G401.6 (cell line): ENCODE results near the gene PCK1.

ENCODE experiments used
- FAIRE-seq: peaks from 2 replicates; lab custom pipeline; 2012; peaks lifted over from hg19 to GRCh38; lab: Jason Lieb, UNC

Gene PCK1

DNA sequence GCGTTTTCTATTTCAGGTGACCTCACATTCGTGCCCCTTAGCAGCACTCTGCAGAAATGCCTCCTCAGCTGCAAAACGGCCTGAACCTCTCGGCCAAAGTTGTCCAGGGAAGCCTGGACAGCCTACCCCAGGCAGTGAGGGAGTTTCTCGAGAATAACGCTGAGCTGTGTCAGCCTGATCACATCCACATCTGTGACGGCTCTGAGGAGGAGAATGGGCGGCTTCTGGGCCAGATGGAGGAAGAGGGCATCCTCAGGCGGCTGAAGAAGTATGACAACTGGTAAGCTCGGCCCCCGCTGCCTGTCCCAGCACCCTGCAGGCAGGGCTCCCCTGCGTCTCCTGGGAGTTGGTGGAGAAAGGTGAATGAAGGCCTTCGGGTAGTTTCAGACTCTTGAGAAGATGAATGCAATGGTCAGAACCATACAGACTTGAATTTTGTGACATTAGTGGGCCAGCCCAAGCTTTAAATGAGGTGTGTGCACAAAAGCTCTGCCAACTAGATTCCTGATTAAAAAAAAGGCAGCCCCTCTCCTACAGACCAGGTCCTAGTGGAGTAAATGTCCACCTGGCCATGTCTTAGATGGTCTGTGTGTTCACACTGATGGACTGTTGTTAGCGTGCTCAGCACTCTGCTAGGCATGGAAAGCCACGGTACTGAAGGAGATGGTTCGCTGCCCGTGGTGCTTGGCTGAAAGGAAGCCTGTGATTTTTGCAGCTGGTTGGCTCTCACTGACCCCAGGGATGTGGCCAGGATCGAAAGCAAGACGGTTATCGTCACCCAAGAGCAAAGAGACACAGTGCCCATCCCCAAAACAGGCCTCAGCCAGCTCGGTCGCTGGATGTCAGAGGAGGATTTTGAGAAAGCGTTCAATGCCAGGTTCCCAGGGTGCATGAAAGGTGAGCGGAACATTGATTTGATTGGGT, 708 bp downstream of the PCK1 start:
- FAIRE-seq: no peak

DNA sequence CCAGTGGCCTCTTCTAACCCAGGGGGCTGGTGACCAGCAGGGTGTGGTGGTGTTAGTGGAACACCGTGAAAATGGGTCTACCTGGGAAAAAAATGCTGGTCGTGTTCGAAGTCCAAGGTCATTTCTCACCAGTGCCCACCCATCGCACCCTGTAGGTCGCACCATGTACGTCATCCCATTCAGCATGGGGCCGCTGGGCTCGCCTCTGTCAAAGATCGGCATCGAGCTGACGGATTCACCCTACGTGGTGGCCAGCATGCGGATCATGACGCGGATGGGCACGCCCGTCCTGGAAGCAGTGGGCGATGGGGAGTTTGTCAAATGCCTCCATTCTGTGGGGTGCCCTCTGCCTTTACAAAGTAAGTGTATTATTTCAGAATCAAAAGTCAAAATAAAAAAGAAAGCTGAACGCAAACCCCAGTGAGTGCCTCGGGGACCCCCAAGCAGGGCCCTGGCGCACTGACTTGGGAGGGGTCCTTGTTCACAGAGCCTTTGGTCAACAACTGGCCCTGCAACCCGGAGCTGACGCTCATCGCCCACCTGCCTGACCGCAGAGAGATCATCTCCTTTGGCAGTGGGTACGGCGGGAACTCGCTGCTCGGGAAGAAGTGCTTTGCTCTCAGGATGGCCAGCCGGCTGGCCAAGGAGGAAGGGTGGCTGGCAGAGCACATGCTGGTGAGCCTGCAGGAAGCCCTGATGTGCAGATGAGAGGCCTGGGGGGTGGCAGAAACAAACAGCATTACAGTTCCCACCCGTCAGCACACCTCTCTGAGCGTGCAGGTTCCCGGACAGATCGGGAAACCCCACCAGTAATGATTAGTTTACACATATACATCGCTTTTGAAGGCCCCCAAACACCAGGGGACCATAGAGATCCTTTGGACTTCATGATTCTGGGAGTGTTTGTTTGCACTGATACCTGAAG, 1.9 kb downstream of the PCK1 start:
- FAIRE-seq: no peak

DNA sequence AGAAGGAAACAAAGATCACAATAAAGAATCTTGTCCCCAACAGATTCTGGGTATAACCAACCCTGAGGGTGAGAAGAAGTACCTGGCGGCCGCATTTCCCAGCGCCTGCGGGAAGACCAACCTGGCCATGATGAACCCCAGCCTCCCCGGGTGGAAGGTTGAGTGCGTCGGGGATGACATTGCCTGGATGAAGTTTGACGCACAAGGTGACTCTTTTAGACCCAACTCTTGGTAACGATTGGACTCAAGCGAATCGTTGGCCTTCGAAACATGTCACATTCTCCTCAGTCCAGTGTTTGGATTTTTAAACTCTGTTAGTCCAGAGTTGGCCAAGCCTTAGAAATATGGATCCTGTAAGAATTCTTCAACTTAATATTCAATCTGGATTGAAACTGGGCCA, 2.6 kb downstream of the PCK1 start:
- FAIRE-seq: no peak

DNA sequence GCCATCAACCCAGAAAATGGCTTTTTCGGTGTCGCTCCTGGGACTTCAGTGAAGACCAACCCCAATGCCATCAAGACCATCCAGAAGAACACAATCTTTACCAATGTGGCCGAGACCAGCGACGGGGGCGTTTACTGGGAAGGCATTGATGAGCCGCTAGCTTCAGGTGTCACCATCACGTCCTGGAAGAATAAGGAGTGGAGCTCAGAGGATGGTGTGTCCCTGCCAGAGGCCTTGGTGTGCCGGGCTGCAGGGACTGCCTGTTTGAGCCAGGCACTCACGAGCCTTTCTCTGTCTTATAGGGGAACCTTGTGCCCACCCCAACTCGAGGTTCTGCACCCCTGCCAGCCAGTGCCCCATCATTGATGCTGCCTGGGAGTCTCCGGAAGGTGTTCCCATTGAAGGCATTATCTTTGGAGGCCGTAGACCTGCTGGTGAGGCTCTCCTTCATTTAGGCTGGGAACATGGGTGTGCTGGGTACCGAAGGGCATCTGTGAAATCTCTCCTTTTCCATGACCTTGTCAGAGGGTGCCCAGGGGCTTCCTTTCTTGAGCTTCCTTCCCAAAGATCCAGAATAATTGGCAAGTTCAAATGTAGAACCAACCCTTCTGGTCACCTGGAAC, 3.4 kb downstream of the PCK1 start:
- FAIRE-seq: no peak

DNA sequence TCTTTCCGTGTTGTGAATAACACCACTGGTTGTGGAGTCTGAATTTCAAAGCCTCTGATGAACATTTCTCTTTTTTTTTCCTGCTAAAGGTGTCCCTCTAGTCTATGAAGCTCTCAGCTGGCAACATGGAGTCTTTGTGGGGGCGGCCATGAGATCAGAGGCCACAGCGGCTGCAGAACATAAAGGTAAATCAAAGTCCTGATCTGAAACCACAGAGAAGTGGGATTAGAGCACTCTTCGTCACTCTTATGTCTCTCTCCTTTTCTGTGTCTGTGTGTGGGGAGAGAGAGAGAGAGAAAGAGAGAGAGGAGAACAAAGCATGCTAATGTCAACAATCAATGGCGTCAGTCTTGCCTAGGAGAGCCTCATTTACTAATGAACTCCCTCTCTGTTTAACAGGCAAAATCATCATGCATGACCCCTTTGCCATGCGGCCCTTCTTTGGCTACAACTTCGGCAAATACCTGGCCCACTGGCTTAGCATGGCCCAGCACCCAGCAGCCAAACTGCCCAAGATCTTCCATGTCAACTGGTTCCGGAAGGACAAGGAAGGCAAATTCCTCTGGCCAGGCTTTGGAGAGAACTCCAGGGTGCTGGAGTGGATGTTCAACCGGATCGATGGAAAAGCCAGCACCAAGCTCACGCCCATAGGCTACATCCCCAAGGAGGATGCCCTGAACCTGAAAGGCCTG, 4.2 kb downstream of the PCK1 start:
- no peak for FAIRE-seq

DNA sequence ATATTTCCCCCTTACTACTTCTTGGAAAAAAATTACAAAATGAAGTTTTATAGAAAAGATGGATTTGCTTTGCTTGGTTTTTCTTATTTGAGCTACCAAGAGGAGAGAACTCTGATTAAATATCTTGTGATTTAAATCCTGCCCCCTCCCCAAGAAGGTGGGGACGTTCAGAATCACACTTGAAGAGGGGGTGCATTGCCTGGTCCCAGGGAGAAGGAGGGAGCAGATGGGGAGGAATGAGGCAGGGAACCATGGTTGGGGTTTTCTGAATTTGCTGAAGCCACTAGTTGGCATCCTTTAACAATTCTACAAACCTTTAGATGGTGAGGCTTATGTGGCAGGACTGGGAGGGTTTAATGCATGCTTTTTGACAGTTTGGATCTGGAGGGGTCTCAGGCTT, 5.5 kb downstream of the PCK1 start:
- FAIRE-seq: no peak

DNA sequence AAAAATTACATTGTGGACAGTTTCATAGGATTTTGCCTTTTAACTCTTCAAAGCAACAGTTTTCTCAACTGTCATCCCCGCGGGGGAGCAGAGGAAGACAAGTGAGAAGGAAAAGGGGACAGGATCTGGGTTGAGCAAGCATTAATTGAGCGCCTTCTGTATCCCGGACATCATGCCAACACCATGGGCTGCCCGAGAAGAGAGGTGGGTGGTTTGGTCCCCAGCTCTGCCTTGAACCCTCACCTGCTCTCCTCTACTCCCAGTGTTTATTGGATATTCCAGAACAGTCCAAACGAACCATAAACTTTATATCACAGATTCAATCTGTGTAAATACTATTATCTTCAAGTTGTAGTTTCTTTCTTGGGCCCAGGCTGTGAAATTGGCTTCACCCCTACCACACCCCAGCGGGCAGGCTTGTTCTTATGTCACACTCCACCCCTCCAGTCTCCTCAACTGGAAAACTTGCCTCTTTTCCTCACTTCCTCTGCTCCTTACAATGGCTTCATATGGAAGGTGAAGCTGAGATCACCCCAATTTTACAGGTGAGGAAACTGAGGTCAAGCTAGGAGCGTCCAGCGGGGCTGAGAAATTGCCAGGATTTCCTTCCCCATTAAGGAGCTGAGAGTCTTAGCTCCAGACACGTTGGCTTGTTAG, 6.0 kb downstream of the PCK1 start:
- FAIRE-seq: no peak

DNA sequence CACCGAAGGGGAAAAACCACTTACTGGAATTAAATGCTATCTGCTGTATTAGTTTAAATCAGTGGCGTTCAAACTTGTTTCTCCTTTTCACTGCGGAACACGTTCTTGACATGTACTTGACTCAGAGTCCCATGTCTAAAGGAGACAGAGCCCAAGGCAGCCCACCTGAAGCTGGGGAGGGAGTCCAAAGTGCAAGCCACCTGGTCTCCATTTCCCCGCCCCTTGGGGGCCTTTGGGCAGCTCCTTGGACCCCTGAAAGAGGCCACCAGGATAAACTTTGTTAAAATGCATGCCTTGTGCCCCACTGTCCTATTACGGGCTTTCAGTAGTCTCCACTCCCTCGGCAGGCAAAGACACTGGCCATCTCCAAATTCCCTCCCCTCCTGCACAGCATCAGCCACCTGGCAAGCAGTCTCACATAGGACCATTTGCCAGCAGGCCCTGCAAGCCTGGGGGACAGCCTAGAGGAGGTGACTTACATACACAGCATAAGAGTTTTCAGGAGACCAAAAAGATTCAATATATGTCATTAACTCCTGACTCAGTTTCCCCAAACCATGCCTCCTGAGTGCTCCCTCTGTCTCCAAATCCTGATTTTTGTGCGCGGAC, 6.7 kb downstream of the PCK1 start:
- FAIRE-seq: no peak

DNA sequence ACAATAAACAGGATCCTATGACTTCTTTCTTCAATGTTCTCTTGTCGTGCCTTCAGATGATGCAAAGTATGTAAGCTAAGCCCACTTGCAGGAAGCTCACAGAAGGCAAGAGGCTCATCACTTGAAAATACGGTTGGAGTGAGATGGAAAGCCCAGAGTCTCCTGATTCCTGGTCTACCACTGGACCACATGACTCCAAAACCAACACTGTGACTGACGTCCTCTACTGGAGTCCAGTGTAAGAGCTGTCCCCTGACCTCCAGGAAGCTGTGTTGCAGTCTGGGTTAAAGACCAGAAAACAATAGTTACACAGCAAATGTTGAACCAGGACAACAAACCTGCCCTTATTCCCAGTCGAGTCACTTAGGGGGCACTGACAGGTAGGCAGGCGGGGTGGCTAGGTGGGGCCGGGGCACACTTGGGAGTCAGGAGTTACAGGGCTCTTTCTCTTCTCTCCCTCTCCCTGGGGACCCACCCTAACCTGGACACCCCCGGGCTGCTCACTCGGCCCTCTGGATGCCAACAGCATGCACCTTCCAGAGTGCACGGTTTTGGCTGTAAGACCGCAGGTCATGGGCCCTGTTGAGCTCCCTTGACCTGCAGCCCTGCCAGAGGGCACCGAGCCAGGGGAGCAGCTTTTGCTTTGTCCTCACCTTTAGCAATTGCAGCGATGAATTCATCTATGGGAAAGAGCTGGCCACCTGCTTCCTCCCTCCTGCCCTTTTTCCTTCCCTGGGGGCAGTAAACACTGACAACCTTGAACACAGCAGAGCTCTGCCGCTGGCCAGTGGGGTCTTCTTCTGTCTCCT, 7.4 kb downstream of the PCK1 start:
- FAIRE-seq: no peak

DNA sequence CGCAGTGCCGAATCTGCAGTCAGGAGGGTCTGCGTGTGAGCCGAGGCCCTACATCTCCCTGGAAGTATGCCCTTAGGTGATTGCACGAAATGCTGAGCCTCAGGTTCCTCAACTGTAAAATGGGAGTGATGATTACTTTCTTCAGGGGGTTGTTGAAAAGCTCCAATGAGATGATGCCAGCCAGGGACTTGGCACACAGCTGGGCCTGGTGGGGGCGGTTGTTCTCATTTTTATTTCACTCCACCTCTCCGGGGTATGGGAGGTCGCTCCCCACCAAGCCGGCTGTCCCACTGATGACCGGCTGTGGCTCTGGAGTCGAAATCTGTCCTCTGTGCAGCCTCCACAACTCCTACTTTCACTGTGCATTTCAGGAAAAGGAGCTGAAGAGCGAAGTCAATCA, 8.1 kb downstream of the PCK1 start:
- no peak for FAIRE-seq

DNA sequence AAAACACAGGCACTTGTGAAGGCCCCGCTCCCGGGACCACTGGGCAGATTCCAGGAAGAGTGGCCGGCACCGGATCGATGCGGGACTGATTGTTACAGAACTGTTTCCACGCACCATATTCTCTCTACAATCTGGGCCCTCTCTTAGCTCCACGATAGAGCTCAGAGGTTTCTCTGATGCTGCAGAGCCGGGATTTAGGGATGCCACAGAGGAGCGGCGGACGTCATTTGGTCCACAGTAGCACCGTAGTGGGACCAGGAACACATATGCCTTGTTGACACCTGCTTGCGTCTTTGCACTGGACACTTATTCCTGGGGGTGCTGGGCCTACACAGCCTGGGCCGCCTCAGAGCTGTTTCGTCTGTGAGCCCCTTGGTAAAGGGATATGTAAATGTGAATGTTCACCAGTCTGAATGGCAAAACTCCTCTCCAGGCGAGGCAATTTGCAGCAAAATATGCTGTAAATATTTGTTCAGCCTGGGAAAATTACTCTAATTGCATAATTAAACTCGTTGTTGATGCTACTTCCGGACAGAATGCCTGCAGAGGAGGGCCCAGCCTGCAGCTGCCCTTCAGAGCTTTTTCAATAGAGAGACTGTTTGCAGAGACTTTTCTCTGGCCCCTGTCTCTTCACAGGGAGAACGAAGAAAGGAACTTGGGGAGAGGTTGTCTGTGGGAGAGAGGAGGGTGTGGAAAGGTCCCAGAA, 9.4 kb downstream of the PCK1 start:
- FAIRE-seq: no peak

DNA sequence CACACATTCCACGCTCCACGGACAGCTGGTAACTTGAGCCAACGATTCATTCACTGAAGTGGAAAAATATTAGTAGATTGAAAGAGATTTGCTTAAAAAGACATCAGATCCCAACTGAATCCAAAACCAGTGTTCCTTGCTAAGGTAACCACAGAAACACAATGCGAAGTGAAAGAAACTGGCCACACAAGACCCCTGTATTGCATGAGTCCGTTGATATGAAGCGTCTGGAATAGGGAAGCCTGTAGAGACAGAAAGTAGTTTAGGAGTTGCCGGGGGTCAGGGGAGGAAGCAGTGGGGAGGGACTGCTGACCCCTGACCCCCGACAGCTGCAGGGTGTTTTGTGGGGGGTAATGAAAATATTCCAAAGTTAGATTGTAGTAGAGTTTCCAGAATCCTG, 10.0 kb downstream of the PCK1 start:
- FAIRE-seq: no peak

DNA sequence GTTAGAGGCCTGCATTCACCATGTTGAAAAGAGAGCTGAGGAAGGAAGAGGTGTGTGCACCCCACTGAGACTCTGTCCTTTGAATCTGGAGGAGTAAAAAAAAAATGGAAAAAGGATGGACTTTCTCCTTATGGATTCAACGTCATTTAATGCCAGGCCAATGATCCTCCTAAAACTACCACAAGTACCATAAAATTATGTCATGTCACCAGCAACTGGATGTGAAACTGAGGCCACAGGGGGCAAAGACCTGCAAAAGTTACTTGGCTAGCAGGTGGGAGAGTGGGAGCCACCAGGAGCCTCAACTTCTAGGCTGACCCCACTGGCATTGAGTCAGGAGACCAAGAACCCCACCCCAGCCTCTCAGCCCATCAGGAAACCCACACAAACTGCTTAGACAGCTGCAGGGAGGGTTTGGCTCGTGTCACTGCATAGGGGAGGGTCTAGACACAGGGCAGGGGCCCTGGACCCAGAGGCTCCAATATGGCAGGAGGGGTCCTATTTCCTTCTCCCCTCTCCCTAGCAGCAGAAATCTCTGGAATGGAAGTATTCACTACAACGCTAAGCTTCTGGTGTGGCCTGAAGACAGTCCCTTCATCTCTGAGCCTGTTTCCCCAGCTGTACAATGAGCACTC, 11.0 kb downstream of the PCK1 start:
- FAIRE-seq: no peak

DNA sequence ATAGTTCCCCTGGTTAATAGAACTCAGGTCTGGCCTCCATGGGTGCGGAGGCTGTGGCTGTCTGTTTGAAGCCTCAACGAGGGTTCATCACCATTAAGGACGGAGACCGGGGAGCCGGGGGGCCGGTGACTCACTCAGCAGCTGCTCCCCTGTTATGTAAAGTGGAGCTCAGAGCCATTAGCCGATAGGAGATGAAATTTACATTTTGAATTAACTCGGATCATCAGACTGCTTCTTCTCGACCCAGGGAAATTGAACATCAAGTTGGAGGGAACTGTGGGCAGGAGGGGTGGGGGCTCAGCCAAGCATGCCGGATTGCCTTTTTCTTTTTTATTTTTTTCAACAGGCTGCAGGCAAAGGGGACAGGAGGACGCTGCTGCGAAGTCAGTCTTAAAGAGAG, 12.3 kb downstream of the PCK1 start:
- FAIRE-seq: no peak

DNA sequence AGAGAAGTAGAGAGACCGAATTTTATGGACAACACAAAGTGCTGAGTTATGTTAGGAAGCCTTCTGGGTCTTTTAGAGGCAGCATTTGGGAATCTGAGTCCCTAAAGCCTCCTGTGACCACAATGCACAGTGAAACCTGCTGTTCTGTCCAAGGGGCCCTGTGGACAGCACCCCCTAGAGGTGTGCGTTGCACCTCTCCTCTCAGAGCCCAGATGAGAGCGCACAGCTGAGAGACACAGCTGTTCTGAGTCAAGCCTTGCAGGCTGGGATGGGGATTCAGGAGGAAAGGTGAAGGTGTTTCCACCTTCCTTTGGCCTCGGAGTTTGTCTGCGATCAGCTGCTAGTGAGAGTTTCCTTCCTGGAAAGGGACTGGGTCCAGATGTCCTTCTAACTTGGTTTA, 13.0 kb downstream of the PCK1 start:
- FAIRE-seq: no peak

DNA sequence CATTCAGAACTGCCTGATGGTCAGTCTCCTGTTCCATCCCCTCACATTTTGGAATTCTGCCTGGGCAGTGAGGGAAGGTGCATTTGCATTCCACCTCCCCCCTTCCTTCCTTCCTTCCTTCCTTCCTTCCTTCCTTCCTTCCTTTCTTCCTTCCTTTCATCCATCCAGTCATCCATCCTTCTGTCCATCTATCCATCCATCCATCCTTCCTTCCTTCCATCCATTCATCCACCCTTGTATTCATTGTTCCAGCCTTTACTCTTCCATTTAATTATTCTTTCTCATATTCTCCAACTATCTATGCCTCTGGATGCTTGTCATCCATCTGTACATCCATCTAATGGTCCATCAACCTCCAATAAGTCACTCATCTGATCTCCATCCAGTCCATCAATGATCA, 14.0 kb downstream of the PCK1 start:
- FAIRE-seq: no peak

DNA sequence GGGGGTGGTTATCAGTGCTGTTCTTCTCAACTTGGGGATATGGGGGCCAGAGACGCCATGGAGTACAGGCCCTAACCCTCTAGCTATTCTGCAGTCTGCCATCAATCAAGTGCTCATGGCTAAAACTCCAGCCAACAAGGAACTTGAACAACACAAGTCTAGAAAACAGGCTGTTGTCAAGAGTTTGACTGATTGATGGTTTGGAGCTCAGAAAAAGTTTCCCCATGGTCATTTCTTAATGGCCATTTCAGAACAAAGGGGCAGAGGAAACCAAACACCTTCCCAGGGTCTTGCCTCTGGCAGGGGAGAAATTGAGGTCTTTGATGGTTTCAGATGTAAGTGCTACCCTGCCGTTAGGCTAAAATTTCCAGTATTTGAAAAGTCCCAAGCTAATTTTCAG, 15.1 kb downstream of the PCK1 start:
- FAIRE-seq: no peak

DNA sequence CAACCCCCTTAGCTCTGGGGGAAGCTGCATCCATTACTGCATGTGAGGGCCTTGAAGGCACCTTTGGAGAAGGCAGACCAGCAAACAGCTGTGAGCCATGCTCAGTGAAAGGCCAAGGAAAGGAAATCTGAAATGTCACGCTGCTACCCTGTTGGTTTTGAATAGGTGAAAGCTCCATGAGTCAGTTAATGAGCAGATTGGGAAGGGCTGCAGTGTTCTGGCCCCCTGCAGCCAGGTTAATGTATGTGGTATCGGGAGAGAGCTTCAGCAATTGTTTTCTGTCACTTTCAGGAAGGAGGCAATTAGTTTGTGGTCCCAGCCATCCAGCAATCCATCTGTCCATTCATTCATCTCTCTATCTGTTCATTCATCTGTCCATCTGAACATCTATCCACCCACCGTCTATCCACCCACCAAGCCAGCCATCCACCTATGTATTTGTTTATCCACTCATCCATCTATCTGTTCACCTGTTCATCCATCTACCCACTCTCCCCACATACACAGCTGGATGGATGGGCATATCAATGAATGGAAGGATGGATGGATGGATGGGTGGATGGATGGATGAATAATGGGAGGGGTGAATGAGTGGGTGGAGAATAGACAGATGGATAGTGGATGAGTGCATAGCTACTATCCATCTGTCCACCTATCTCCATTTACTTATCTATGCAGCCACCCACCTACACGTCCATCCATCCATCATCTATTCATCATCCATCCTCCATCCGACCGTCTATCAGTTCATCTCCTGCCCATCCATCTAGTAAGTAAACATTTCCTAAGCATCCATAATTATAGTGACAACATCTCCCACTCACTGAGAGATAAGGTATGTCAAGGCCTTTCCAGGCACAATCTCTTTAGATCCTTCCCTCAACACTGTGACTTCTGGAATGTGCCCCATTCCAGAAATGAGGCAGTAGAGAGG, 16.0 kb downstream of the PCK1 start:
- FAIRE-seq: no peak
